Pancreas (tissue), 10 donors: ENCODE data around the gene SHC4. TPM values are rescaled to one million over a fixed set of nuclear protein-coding genes. Genes with fewer than 3 reads are reported as not detected.
A peak's percentile ranks its signal among the peaks of the same experiment; 100 is the strongest.

Source experiments
- ATAC-seq, 4 donors: fragments of 200-7000 bp; cut with Tn5 transposase; one replicate each; pipeline versions ENCODE4 v1.8.0 to v1.9.1; 2020; ENCODE audit warnings: mild to moderate bottlenecking in 4 of 4, moderate library complexity in 4 of 4
- DNase-seq, 6 donors: peaks; one replicate each; pipeline ENCODE4 v3.0.0-alpha.2; 2020
- FAIRE-seq: peaks from 2 replicates; lab custom pipeline; 2012; peaks lifted over from hg19 to GRCh38; lab: Jason Lieb, UNC
- H3K27ac ChIP-seq, 4 donors: fragments of 200-600 bp; sonication (generic); 1 replicate in 3 of 4; 2 replicates in 1 of 4; pipeline versions ENCODE4 v1.5.0 to v1.8.0; 2020
- H3K27me3 ChIP-seq, 4 donors: fragments of 200-600 bp; one replicate each; pipeline ENCODE4 v1.8.0; 2021
- H3K36me3 ChIP-seq, 3 donors: fragments of 200-600 bp; sonication (generic) in 1 of 3; one replicate each; pipeline versions ENCODE4 v1.5.0 to v1.8.0; 2020 to 2021
- H3K4me1 ChIP-seq, 3 donors: fragments of 200-600 bp; one replicate each; pipeline ENCODE4 v1.8.0; 2021
- H3K4me3 ChIP-seq, 4 donors: fragments of 200-600 bp; sonication (generic) in 2 of 4; one replicate each; pipeline versions ENCODE4 v1.5.0 to v1.8.0; 2020 to 2021
- H3K9me3 ChIP-seq, 4 donors: fragments of 200-600 bp; one replicate each; pipeline ENCODE4 v1.8.0; 2021
- WGBS, 2 donors: extraction: QIAGEN DNeasy Blood & Tissue Kit; methylation state at CpG; one replicate each; pipeline ENCODE4 v1.1.7; 2013; 5-methylcytosine and 5-hydroxymethylcytosine counted together
- intact Hi-C, 3 donors: fragments of 100-400 bp; cut with DNase I; formaldehyde crosslinking; loops; one replicate each; pipeline versions ENCODE4 v1.11.1 to v1.14.2; 2022
- polyA plus RNA-seq, 2 donors: library from polyadenylated mRNA; stranded (reverse); fragments of 200-250 nt; gene quantifications; one replicate each; pipeline ENCODE4 v1.2.3, GENCODE V29; 2013
- total RNA-seq, 6 donors: library from RNA; stranded (reverse); fragmentation: NEBNext Ultra II Directional in 4 of 6; extraction: Animal tissue kit (Norgen Biotek cat#: 25700) in 4 of 6; gene quantifications; one replicate each; pipeline versions ENCODE4 v1.2.1 to v1.2.4, GENCODE V29; 2021 to 2023
- TF ChIP-seq, protein P1 (sequence below), 4 donors: fragments of 200-600 bp; sonication (generic) in 3 of 4; IDR thresholded peaks; one replicate each; pipeline versions ENCODE4 v1.5.0 to v1.8.0; 2021; ENCODE audit warnings: antibody characterized with exemption in 4 of 4
- donor health status: healthy with polysubstance abuse.
- donor health status: DM: no; HTN: no; CAD: no; lungs with moderate emphysema.
- donor health status: DM: no; HTN: no; CAD: no.
- donor health status: control.
- donor health status: control.
- donor health status: Bipolar disorder and iron deficiency.
- donor health status: DM: yes; HTN: yes; CAD: no.
- donor health status: DM: no; HTN: no; CAD: no.
- donor health status: DM: no; HTN: no; CAD: no.
- donor health status: DM: yes; HTN: yes; CAD: no.

SHC4 gene
- total and polyA plus RNA-seq, 8 donors = 0.03 to 0.24 (median 0.17) TPM; not detected in 1

DNA sequence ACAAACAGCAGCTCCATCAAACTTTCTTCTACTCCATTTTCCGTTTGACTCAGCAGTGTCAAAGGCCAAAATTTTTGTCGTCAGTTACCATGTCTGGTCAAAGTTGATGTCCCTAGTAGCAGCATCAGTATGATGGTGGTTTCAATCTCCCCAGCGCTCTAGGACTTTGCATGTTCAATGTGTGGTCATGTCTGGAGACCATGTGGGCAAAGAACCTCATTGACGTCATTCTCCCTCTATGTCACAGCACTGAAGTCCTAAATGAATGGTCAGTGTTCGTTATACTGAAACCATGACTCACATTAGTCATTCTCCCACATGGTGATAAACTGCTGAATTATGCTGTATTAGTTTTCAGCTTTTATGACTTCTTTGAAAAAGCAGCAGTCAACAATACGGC lies 23.2 kb downstream of the SHC4 start:
- no peak for ATAC-seq
- no peak for FAIRE-seq
- H3K36me3 ChIP-seq = no peaks in the 10 kb centered on the region
- no peak overlapping the region for H3K4me3 ChIP-seq
- H3K27ac ChIP-seq = no peak overlapping the region
- WGBS, 2 donors = 55 to 66% methylated on average over 6 of the region's 6 CpGs
- no peaks in the 10 kb centered on the region for H3K9me3 ChIP-seq
- no peak for DNase-seq
- TF ChIP-seq, protein P1, sequence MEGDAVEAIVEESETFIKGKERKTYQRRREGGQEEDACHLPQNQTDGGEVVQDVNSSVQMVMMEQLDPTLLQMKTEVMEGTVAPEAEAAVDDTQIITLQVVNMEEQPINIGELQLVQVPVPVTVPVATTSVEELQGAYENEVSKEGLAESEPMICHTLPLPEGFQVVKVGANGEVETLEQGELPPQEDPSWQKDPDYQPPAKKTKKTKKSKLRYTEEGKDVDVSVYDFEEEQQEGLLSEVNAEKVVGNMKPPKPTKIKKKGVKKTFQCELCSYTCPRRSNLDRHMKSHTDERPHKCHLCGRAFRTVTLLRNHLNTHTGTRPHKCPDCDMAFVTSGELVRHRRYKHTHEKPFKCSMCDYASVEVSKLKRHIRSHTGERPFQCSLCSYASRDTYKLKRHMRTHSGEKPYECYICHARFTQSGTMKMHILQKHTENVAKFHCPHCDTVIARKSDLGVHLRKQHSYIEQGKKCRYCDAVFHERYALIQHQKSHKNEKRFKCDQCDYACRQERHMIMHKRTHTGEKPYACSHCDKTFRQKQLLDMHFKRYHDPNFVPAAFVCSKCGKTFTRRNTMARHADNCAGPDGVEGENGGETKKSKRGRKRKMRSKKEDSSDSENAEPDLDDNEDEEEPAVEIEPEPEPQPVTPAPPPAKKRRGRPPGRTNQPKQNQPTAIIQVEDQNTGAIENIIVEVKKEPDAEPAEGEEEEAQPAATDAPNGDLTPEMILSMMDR (IDR thresholded peaks at IDR 0.05) = no peak
- H3K4me1 ChIP-seq = no peaks in the 10 kb centered on the region
- no peaks in the 10 kb centered on the region for H3K27me3 ChIP-seq
- intact Hi-C loops = no loop called here

DNA sequence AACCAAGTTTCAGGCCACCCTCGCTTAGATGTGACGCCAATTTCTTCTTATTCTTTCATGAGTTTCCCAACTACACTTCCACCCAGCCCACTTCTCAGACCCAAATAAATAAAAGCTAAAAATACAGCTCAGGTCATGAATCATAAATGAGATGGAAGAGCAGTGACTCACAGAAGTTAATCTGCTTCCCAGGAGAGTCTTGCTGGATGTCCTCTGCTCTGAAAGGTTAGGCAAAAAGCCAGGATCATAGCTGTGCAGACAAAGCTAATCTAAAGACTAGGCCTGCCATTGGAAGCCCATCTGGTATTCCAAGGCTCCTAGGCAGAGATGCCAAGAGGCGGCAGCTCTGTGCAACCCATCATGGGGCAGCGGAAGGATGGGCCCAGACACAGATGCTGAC lies 24.1 kb downstream of the SHC4 start:
- Histone ChIP-seq H3K27ac (no peak overlapping the region), H3K4me3 (no peak overlapping the region), H3K27me3 (no peaks in the 10 kb centered on the region), H3K9me3 (no peaks in the 10 kb centered on the region), H3K4me1 (no peaks in the 10 kb centered on the region), H3K36me3 (no peaks in the 10 kb centered on the region)
- ATAC-seq (peak in 1 of 4 donors; percentile 39), FAIRE-seq (no peak), DNase-seq (no peak)
- TF ChIP-seq, protein P1 (IDR thresholded peaks at IDR 0.05) = no peak
- intact Hi-C loops = no loop called here
- WGBS, 2 donors = 87 to 89% methylated on average over 4 of the region's 4 CpGs

DNA sequence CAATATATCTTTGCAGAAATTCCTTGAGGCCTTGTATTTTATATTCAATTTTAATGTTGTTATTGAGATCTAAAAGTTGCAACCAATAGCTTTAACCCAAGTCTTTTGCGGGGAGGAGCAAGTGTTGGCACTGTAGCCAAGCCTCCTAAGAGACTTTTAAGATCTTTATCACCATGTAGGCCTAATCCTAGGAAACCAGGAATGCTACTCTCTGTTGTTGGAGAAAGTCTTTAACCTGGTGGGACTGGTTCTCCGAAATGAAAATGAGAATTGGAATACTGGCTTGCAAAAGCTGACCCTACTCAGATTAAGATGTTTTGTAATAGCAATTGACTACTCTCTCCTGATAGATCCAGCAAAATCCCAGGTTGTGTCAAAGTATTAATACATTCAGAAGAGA lies 25.8 kb downstream of the SHC4 start:
- FAIRE-seq (no peak), DNase-seq (no peak), ATAC-seq (no peak)
- TF ChIP-seq, protein P1 (IDR thresholded peaks at IDR 0.05) = no peak
- intact Hi-C loops = no loop called here
- H3K36me3 ChIP-seq = no peaks in the 10 kb centered on the region
- 69 to 84% methylated on average over 2 of the region's 2 CpGs for WGBS, 2 donors
- H3K4me3 ChIP-seq = no peak overlapping the region
- H3K9me3 ChIP-seq = no peaks in the 10 kb centered on the region
- no peak overlapping the region for H3K27ac ChIP-seq
- H3K27me3 ChIP-seq = no peaks in the 10 kb centered on the region
- no peaks in the 10 kb centered on the region for H3K4me1 ChIP-seq

DNA sequence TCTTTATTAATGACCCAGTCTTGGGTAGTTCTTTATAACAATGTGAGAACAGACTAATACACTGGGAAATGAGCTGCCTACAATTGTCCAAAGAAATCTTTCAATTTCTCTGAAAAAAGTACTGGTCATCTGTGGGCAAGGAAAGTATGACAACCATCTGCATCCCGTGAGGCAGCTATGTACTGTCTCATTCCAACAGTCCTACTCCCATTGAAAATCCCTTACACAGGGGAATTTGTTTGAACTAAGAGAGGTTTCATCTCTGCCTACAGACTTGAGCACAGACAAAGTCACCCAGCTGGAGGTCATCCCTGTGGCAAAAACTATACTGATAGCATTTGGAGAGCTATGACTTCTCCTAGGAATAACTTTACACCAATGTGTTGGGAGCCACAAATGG lies 27.1 kb downstream of the SHC4 start:
- DNase-seq (no peak), ATAC-seq (no peak), FAIRE-seq (no peak)
- TF ChIP-seq, protein P1 (IDR thresholded peaks at IDR 0.05) = no peak
- no peak overlapping the region for H3K4me3 ChIP-seq
- intact Hi-C loops = no loop called here
- H3K36me3 ChIP-seq = no peaks in the 10 kb centered on the region
- H3K27me3 ChIP-seq = no peaks in the 10 kb centered on the region
- no peak overlapping the region for H3K27ac ChIP-seq
- no peaks in the 10 kb centered on the region for H3K4me1 ChIP-seq
- H3K9me3 ChIP-seq = no peaks in the 10 kb centered on the region
- WGBS, 2 donors = 83 to 90% methylated on average over 1 of the region's 1 CpG

DNA sequence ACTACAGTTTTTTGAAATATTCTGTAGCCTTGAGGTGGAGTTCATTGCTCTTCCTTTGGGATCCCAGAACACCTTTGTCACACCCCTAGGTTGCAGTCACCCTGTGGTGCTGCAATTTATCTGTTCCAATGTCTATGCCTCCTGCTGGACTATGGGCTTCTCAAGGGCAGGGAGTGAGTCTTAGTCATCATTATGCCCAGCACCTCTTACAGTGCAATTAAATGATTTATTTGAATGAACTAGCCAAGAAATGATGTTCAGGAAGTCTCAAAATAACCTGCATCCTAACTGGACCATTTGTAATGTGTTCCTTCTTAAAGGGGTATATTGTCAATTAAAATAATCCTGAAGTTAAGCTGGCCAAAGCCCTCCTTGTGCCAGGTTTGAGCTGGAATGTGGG lies 28.5 kb downstream of the SHC4 start:
- H3K27me3 ChIP-seq = no peaks in the 10 kb centered on the region
- no peak overlapping the region for H3K4me3 ChIP-seq
- TF ChIP-seq, protein P1 (IDR thresholded peaks at IDR 0.05) = no peak
- no peak for DNase-seq
- no peaks in the 10 kb centered on the region for H3K4me1 ChIP-seq
- ATAC-seq = no peak
- no peak overlapping the region for H3K27ac ChIP-seq
- no peak for FAIRE-seq
- H3K9me3 ChIP-seq = no peaks in the 10 kb centered on the region
- intact Hi-C loops = no loop called here
- H3K36me3 ChIP-seq = no peaks in the 10 kb centered on the region
